ENCODE measurements around the gene VILL. TPM values are rescaled to one million over a fixed set of nuclear protein-coding genes. Genes with fewer than 3 reads are reported as not detected.
"Not testable (repeated sequence)": the region's sequence is repeated elsewhere in the genome, so short reads cannot be mapped to it uniquely, and the experiment has no call there.

VILL gene
- total RNA-seq, 1 experiment from 2014 or later: 0.16 TPM

DNA sequence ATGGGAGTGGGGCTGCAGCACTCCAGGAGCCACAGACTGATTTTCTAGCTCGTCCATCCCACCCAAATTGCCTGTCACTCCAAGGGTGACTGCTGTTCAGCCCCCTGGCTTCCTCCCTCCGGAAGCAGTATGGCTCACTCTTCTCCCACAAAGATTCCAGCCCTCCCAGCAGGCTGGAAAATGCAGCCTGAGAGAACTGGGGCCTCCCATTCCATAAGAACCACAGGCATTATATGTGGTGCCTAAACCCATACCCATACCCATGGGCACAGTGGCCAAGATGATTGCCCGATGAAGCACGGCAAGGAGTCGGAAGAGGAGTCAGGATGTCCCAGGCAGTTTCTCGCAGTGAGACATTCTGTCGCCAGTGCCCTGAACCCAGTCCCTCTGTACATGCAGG is 6.0 kb upstream of the VILL start:
- Histone ChIP-seq H3K4me1 (replicated peaks) (no peaks in the 10 kb centered on the region), H3K4me3 (no peak overlapping the region), H3K27ac (no peak overlapping the region), H3K27me3 (replicated peaks) (no peaks in the 10 kb centered on the region), H3K9me3 (replicated peaks) (no peaks in the 10 kb centered on the region), H3K36me3 (peaks cover 6% of the 10 kb centered on the region)
- no peak for DNase-seq (ENCODE audit: low read depth in 1 of 2, low spot score in 2 of 2)

GRCh38 chr3:37985637-37986320 is 4.8 kb upstream of the VILL start:
- DNase-seq (ENCODE audit: low read depth in 1 of 2, low spot score in 2 of 2): no peak
- Histone ChIP-seq H3K9me3 (replicated peaks) (no peaks in the 10 kb centered on the region), H3K4me1 (replicated peaks) (no peaks in the 10 kb centered on the region), H3K36me3 (no peaks in the 10 kb centered on the region; the same call in 1 of the 2 replicates), H3K27ac (no peak overlapping the region), H3K27me3 (replicated peaks) (no peaks in the 10 kb centered on the region), H3K4me3 (no peak overlapping the region)

GRCh38 chr3:37986479-37987314 is 3.9 kb upstream of the VILL start:
- Histone ChIP-seq H3K27me3 (replicated peaks) (no peaks in the 10 kb centered on the region), H3K4me3 (no peak overlapping the region), H3K9me3 (replicated peaks) (no peaks in the 10 kb centered on the region), H3K27ac (no peak overlapping the region), H3K36me3 (no peaks in the 10 kb centered on the region; the same call in 1 of the 2 replicates), H3K4me1 (replicated peaks) (no peaks in the 10 kb centered on the region)
- DNase-seq (ENCODE audit: low read depth in 1 of 2, low spot score in 2 of 2): no peak

DNA sequence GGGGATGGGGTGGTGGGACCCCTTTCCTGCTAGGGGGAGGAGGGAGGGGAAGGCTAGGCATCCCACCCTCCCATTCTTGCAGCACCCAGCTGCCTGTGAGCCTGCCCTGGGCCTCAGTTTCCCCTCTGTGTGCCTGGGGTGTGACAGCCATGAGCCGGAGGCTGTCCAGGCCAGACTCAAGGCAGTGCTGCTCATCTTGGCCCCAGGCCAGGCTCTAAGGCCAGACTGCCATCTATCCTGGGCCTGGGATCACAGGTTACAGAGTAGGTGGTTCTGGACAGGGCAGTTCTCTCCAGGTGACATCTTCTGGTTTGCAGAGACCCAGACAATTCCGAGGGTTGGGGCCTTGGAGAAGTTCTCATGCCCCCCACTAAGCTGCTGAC is 3.3 kb upstream of the VILL start:
- DNase-seq (ENCODE audit: low read depth in 1 of 2, low spot score in 2 of 2): no peak
- H3K9me3 ChIP-seq (replicated peaks): no peaks in the 10 kb centered on the region
- H3K4me1 ChIP-seq (replicated peaks): no peaks in the 10 kb centered on the region
- H3K4me3 ChIP-seq: no peak overlapping the region
- no peaks in the 10 kb centered on the region; the same call in 1 of the 2 replicates for H3K36me3 ChIP-seq
- H3K27ac ChIP-seq: no peak overlapping the region
- H3K27me3 ChIP-seq (replicated peaks): no peaks in the 10 kb centered on the region

DNA sequence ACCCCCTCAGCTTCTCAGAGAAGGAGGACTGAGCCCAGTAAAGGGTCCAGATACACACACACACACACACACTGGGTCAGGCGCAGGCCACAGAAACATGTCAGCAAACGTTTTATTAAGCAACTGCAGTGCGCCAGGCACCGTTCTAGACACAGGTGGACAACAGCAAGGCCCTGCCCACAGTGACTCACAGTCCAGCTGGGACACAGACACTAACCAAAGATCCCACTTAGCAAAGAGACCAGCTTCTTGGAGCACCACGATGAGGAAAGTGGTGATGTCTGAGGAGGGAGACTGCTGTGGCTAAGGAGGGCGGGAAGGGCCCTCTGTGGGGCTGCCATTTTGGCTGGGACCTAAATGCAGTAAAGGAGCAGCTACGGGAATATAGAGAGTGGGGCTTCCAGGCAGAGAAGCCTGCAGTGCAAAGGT is 2.8 kb upstream of the VILL start:
- no peak overlapping the region for H3K27ac ChIP-seq
- no peaks in the 10 kb centered on the region for H3K4me1 ChIP-seq (replicated peaks)
- H3K27me3 ChIP-seq (replicated peaks): no peaks in the 10 kb centered on the region
- no peaks in the 10 kb centered on the region; the same call in 1 of the 2 replicates for H3K36me3 ChIP-seq
- H3K9me3 ChIP-seq (replicated peaks): no peaks in the 10 kb centered on the region
- no peak overlapping the region for H3K4me3 ChIP-seq
- no peak for DNase-seq (ENCODE audit: low read depth in 1 of 2, low spot score in 2 of 2)

GRCh38 chr3:37988376-37988775 is 2.2 kb upstream of the VILL start:
- not testable (repeated sequence) for H3K27ac ChIP-seq; H3K4me1 ChIP-seq (replicated peaks); H3K27me3 ChIP-seq (replicated peaks); H3K4me3 ChIP-seq; H3K9me3 ChIP-seq (replicated peaks); DNase-seq (ENCODE audit: low read depth in 1 of 2, low spot score in 2 of 2); H3K36me3 ChIP-seq

DNA sequence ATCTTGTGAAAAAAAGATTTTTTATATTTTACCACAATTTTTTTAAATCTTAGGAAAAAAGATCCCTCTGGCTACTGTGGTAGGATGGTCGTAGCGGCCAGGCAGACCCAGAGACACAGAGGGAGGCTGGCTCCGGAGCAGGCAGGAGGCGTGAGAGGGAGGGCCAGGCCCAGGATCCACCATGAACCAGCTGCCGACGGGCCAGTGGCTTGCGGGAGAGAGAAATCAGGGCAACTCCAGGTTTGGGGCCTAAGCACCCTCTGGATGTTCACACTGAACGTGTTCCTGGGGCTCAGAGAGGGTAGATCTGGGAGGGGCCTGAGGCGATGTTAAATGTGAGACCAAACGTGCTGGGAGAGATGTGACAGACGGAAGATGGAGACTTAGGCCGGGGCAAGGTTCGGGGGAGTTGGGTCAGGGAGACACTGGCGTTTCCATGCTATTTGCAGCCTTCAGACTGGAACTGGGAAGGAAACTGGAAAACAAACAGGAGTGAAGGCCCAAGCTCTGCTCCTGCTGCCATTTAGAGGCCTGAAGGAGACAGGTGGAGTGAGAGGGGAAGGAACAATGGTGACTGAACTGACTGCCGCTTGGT is 1.6 kb upstream of the VILL start:
- Histone ChIP-seq H3K9me3 (replicated peaks) (no peaks in the 10 kb centered on the region), H3K4me3 (no peak overlapping the region), H3K4me1 (replicated peaks) (no peaks in the 10 kb centered on the region), H3K27me3 (replicated peaks) (no peaks in the 10 kb centered on the region), H3K27ac (no peak overlapping the region), H3K36me3 (no peaks in the 10 kb centered on the region; the same call in 1 of the 2 replicates)
- no peak for DNase-seq (ENCODE audit: low read depth in 1 of 2, low spot score in 2 of 2)

DNA sequence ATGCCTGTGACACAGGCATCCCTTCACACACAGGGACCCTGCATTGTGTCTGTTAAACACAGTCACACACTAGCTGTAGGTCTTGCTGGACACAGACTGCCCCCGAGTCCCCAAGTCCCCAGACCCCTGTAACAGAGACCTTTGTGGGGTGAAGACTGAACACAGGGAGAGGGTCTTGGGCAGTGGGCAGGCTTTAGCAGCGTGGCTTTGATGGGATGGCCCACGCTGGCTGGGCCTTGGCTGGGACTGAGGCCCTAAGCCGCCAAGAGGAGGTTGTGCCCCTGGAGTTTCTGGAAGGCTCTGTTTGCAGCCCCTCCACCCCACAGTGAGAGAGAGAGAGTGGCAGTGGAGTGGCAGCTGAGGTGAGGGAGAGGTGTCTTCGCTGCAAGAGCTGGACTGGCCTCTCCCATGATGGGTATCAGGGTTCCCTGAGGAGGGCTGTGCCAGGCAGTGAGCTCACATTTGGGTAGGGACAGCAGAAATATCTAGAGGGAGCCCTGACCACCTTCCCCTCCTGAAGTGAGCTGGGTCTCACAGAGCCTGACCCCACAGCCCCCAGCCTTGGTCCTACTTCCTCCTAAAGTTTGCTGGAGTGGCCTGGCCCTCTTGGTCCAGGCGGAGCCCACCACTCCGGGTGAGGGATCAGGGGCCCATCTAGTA is 635 bp upstream of the VILL start:
- Histone ChIP-seq H3K9me3 (replicated peaks) (no peaks in the 10 kb centered on the region), H3K36me3 (no peaks in the 10 kb centered on the region; the same call in 1 of the 2 replicates), H3K4me1 (replicated peaks) (no peaks in the 10 kb centered on the region), H3K27ac (no peak overlapping the region), H3K4me3 (no peak overlapping the region), H3K27me3 (replicated peaks) (no peaks in the 10 kb centered on the region)
- DNase-seq (ENCODE audit: low read depth in 1 of 2, low spot score in 2 of 2): no peak

GRCh38 chr3:37991109-37991508 is 523 bp downstream of the VILL start:
- no peaks in the 10 kb centered on the region for H3K4me1 ChIP-seq (replicated peaks)
- no peak for DNase-seq (ENCODE audit: low read depth in 1 of 2, low spot score in 2 of 2)
- no peak overlapping the region for H3K27ac ChIP-seq
- no peaks in the 10 kb centered on the region for H3K36me3 ChIP-seq
- H3K27me3 ChIP-seq (replicated peaks): no peaks in the 10 kb centered on the region
- H3K4me3 ChIP-seq: no peak overlapping the region
- no peaks in the 10 kb centered on the region for H3K9me3 ChIP-seq (replicated peaks)

- DNase-seq (ENCODE audit: low read depth in 1 of 2, low spot score in 2 of 2): peak in 1 of 2 experiments; percentile 19
- Histone ChIP-seq H3K9me3 (replicated peaks) (no peaks in the 10 kb centered on the region), H3K36me3 (no peaks in the 10 kb centered on the region), H3K27me3 (replicated peaks) (no peaks in the 10 kb centered on the region), H3K27ac (no peak overlapping the region), H3K4me3 (no peak overlapping the region), H3K4me1 (replicated peaks) (no peaks in the 10 kb centered on the region)
Measured at GRCh38 chr3:37991823-37992222, 1.2 kb downstream of the VILL start.

- Histone ChIP-seq H3K4me1 (replicated peaks) (no peaks in the 10 kb centered on the region), H3K9me3 (replicated peaks) (no peaks in the 10 kb centered on the region), H3K27me3 (replicated peaks) (no peaks in the 10 kb centered on the region)
Measured at GRCh38 chr3:37992271-37993066, 1.9 kb downstream of the VILL start.

GRCh38 chr3:37993067-37993455 is 2.5 kb downstream of the VILL start:
- no peaks in the 10 kb centered on the region for H3K27me3 ChIP-seq (replicated peaks)
- no peaks in the 10 kb centered on the region for H3K4me1 ChIP-seq (replicated peaks)
- no peak overlapping the region for H3K27ac ChIP-seq
- H3K9me3 ChIP-seq (replicated peaks): no peaks in the 10 kb centered on the region
- no peak overlapping the region for H3K4me3 ChIP-seq
- DNase-seq (ENCODE audit: low read depth in 1 of 2, low spot score in 2 of 2): peak in 1 of 2 experiments; percentile 16
- H3K36me3 ChIP-seq: no peaks in the 10 kb centered on the region

More at GRCh38 chr3:37992271-37993066, 1.9 kb downstream of the VILL start:
- Histone ChIP-seq H3K27ac (no peak overlapping the region), H3K4me3 (no peak overlapping the region), H3K36me3 (no peaks in the 10 kb centered on the region)
- peak in 1 of 2 experiments; percentile 17 for DNase-seq (ENCODE audit: low read depth in 1 of 2, low spot score in 2 of 2)

- Histone ChIP-seq H3K4me1 (replicated peaks) (peaks cover 4% of the 10 kb centered on the region), H3K27me3 (replicated peaks) (no peaks in the 10 kb centered on the region), H3K27ac (no peak overlapping the region), H3K36me3 (no peaks in the 10 kb centered on the region), H3K4me3 (no peak overlapping the region), H3K9me3 (replicated peaks) (no peaks in the 10 kb centered on the region)
- no peak for DNase-seq (ENCODE audit: low read depth in 1 of 2, low spot score in 2 of 2)
Measured at GRCh38 chr3:37993460-37993819, 2.9 kb downstream of the VILL start.

Data from SJSA1 (cell line).